ENCODE measurements around the gene HNF1B. TPM values are rescaled to one million over a fixed set of nuclear protein-coding genes. Genes with fewer than 3 reads are reported as not detected.

HNF1B gene
- total RNA-seq, 1 donor from 2014 or later: 10.5 TPM

DNA sequence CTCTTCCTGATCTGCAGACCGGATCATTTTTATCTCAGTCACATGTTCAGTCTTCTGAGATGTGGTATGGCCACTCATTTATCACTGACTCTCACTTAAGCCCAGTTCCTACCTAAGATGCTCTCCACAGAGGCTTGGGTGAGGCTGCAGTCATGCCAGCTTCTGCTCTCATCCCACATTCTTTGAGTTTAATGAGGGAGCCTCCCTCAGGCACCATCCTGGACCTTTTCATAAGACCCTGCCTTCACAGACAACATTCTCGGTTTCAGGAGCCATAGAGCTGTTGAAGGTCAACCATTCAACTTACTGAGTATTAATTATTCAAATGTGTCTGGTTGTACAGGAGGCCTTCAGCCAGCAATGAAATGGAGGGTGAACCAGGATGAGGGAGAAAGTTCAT, 23.6 kb upstream of the HNF1B start:
- no peak overlapping the region for H3K4me3 Mint-ChIP-seq (ENCODE audit: unreplicated experiment)
- TF ChIP-seq, protein P1, sequence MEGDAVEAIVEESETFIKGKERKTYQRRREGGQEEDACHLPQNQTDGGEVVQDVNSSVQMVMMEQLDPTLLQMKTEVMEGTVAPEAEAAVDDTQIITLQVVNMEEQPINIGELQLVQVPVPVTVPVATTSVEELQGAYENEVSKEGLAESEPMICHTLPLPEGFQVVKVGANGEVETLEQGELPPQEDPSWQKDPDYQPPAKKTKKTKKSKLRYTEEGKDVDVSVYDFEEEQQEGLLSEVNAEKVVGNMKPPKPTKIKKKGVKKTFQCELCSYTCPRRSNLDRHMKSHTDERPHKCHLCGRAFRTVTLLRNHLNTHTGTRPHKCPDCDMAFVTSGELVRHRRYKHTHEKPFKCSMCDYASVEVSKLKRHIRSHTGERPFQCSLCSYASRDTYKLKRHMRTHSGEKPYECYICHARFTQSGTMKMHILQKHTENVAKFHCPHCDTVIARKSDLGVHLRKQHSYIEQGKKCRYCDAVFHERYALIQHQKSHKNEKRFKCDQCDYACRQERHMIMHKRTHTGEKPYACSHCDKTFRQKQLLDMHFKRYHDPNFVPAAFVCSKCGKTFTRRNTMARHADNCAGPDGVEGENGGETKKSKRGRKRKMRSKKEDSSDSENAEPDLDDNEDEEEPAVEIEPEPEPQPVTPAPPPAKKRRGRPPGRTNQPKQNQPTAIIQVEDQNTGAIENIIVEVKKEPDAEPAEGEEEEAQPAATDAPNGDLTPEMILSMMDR (IDR thresholded peaks at IDR 0.05): no peak
- H3K36me3 Mint-ChIP-seq (ENCODE audit: low read depth): no peaks in the 10 kb centered on the region
- no peaks in the 10 kb centered on the region for H3K9me3 Mint-ChIP-seq (ENCODE audit: low read depth)
- H3K27me3 Mint-ChIP-seq (ENCODE audit: low read depth): no peaks in the 10 kb centered on the region
- DNase-seq (ENCODE audit: low spot score): no peak
- no peak overlapping the region for H3K27ac Mint-ChIP-seq (ENCODE audit: unreplicated experiment)
- peaks cover 9% of the 10 kb centered on the region for H3K4me1 Mint-ChIP-seq (ENCODE audit: low read depth)

DNA sequence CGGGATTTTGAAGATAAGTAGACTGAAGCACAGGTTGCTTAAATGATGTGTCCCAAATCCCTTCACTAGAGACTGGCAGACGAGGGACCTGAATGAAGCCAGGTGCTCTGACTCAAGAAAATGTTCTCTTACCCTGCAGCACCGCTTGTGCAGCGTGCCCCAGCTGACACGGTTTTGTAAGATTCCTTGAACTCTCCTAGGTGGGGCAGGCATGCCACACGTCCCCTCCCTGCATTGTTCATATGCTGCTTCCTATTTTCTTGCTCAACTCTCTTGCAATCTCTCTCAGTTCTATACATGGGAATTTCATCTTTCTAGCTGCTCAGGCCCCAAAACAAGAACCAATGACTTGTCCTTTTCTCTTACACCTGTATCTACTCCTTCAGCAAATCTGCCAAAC, 22.1 kb upstream of the HNF1B start:
- no peak for DNase-seq (ENCODE audit: low spot score)
- Mint-ChIP-seq H3K4me1 (ENCODE audit: low read depth) (peaks cover 12% of the 10 kb centered on the region), H3K27me3 (ENCODE audit: low read depth) (no peaks in the 10 kb centered on the region), H3K27ac (ENCODE audit: unreplicated experiment) (no peak overlapping the region), H3K36me3 (ENCODE audit: low read depth) (no peaks in the 10 kb centered on the region), H3K9me3 (ENCODE audit: low read depth) (no peaks in the 10 kb centered on the region), H3K4me3 (ENCODE audit: unreplicated experiment) (no peak overlapping the region)
- TF ChIP-seq, protein P1 (IDR thresholded peaks at IDR 0.05): no peak

DNA sequence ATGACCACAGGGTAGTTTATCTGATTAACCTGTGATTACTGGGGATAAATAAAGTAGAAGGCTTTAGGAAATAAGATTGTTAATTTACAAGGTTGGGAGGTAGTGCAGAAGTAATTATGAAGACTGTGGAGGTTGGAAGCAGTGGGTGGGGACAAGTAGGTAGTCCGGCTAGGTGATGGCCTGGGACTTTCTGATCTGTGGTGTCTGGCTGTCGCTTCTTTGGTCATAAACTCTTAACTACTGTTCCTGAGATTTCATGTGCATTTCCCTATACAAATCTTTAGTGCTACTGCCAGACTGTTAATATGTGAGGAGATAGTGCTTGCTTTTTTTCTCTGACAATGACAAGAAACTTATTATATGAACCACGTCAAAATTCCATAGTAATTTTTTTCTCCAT, 19.5 kb upstream of the HNF1B start:
- no peak overlapping the region for H3K4me3 Mint-ChIP-seq (ENCODE audit: unreplicated experiment)
- no peaks in the 10 kb centered on the region for H3K9me3 Mint-ChIP-seq (ENCODE audit: low read depth)
- H3K4me1 Mint-ChIP-seq (ENCODE audit: low read depth): peaks cover 7% of the 10 kb centered on the region
- no peaks in the 10 kb centered on the region for H3K27me3 Mint-ChIP-seq (ENCODE audit: low read depth)
- H3K27ac Mint-ChIP-seq (ENCODE audit: unreplicated experiment): no peak overlapping the region
- DNase-seq (ENCODE audit: low spot score): no peak
- no peaks in the 10 kb centered on the region for H3K36me3 Mint-ChIP-seq (ENCODE audit: low read depth)
- TF ChIP-seq, protein P1 (IDR thresholded peaks at IDR 0.05): no peak

DNA sequence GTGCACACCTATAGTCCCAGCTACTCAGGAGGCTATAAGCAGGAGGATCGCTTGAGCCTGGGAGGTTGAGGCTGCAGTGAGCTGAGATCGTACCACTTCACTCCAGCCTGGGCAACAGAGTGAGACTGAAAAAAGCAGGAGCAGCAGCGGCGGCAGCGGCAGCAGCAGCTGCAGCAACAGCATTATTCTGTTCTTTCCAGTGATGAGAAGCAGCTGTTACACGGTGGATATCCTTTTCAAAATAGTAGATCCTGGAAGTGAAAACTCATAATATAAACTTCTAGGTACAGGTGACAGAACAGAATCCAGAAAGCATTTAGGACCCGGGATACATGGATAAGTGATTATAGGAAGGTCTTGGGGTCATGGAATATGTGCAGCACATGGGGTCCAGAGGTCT, 17.8 kb upstream of the HNF1B start:
- H3K4me3 Mint-ChIP-seq (ENCODE audit: unreplicated experiment): no peak overlapping the region
- no peaks in the 10 kb centered on the region for H3K9me3 Mint-ChIP-seq (ENCODE audit: low read depth)
- no peaks in the 10 kb centered on the region for H3K36me3 Mint-ChIP-seq (ENCODE audit: low read depth)
- DNase-seq (ENCODE audit: low spot score): no peak
- no peak overlapping the region for H3K27ac Mint-ChIP-seq (ENCODE audit: unreplicated experiment)
- H3K27me3 Mint-ChIP-seq (ENCODE audit: low read depth): no peaks in the 10 kb centered on the region
- TF ChIP-seq, protein P1 (IDR thresholded peaks at IDR 0.05): no peak
- peaks cover 8% of the 10 kb centered on the region for H3K4me1 Mint-ChIP-seq (ENCODE audit: low read depth)

DNA sequence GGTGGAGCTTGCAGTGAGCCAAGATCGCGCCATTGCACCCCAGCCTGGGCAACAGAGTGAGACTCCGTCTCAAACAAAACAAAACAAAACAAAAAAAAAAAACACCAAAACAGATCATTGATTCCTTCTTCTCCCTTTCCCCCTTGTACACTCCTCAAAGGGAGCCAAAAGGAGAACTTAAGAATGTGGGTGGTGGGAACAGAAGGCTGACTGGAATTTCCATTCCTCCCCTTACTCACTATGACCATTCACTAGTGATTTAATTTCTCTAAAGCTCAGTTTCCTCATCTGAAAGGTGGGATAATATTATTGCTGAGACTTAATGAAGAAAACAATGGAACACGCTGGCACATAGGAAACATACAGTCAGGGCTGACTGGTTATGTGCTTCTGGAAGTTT, 17.1 kb upstream of the HNF1B start:
- no peaks in the 10 kb centered on the region for H3K27me3 Mint-ChIP-seq (ENCODE audit: low read depth)
- H3K27ac Mint-ChIP-seq (ENCODE audit: unreplicated experiment): no peak overlapping the region
- H3K9me3 Mint-ChIP-seq (ENCODE audit: low read depth): no peaks in the 10 kb centered on the region
- H3K4me1 Mint-ChIP-seq (ENCODE audit: low read depth): peaks cover 10% of the 10 kb centered on the region
- DNase-seq (ENCODE audit: low spot score): no peak
- H3K4me3 Mint-ChIP-seq (ENCODE audit: unreplicated experiment): no peak overlapping the region
- H3K36me3 Mint-ChIP-seq (ENCODE audit: low read depth): no peaks in the 10 kb centered on the region
- TF ChIP-seq, protein P1 (IDR thresholded peaks at IDR 0.05): no peak
